Measurements from ENCODE around the gene AGPAT4.

Gene AGPAT4

GRCh38 chr6:161138543-161139303, 135.1 kb downstream of the AGPAT4 start:
- no peaks in the 10 kb centered on the region for H3K79me2 ChIP-seq (ENCODE audit: insufficient read depth, low read length)

GRCh38 chr6:161137839-161138542, 135.9 kb downstream of the AGPAT4 start:
- Histone ChIP-seq H3F3A (ENCODE audit: insufficient read depth, low read length) (no peaks in the 10 kb centered on the region), H3K27me3 (ENCODE audit: insufficient read depth, low read length) (no peaks in the 10 kb centered on the region), H3K9ac (ENCODE audit: low read length) (no peak overlapping the region), H4K20me1 (ENCODE audit: insufficient read depth, low read length) (no peaks in the 10 kb centered on the region), H3K4me1 (ENCODE audit: insufficient read depth, low read length, severe bottlenecking) (peaks cover 50% of the 10 kb centered on the region), H2AFZ (ENCODE audit: low read length) (no peak overlapping the region), H3K9me2 (ENCODE audit: low read depth, low read length) (no peaks in the 10 kb centered on the region), H3K4me2 (ENCODE audit: low read length) (no peak overlapping the region), H3K9me3 (ENCODE audit: low read length) (no peaks in the 10 kb centered on the region), H3K36me3 (ENCODE audit: insufficient read depth, low read length) (no peaks in the 10 kb centered on the region), H3K27ac (ENCODE audit: low read depth, low read length, poor library complexity, severe bottlenecking) (no peak overlapping the region), H3K4me3 (ENCODE audit: low read depth, low read length, poor library complexity, severe bottlenecking) (no peak overlapping the region), H3K79me2 (ENCODE audit: insufficient read depth, low read length) (no peaks in the 10 kb centered on the region)
- no peak for TF ChIP-seq EZH2 (IDR thresholded peaks at IDR 0.05; ENCODE audit: borderline replicate concordance, low read length)
- TF ChIP-seq CTCF (IDR thresholded peaks at IDR 0.05; ENCODE audit: low read length) = no peak

More at GRCh38 chr6:161138543-161139303, 135.1 kb downstream of the AGPAT4 start:
- Histone ChIP-seq H3K9me2 (ENCODE audit: low read depth, low read length) (no peaks in the 10 kb centered on the region), H3K27ac (ENCODE audit: low read depth, low read length, poor library complexity, severe bottlenecking) (no peak overlapping the region), H3F3A (ENCODE audit: insufficient read depth, low read length) (no peaks in the 10 kb centered on the region), H3K9me3 (ENCODE audit: low read length) (no peaks in the 10 kb centered on the region), H3K4me3 (ENCODE audit: low read depth, low read length, poor library complexity, severe bottlenecking) (no peak overlapping the region), H3K36me3 (ENCODE audit: insufficient read depth, low read length) (no peaks in the 10 kb centered on the region), H4K20me1 (ENCODE audit: insufficient read depth, low read length) (no peaks in the 10 kb centered on the region), H2AFZ (ENCODE audit: low read length) (no peak overlapping the region), H3K4me1 (ENCODE audit: insufficient read depth, low read length, severe bottlenecking) (peaks cover 50% of the 10 kb centered on the region), H3K27me3 (ENCODE audit: insufficient read depth, low read length) (0 out of 2 replicates have a peak, but pooled peaks cover 3% of the 10 kb centered on the region), H3K4me2 (ENCODE audit: low read length) (no peak overlapping the region; the same call in 1 of the 2 replicates), H3K9ac (ENCODE audit: low read length) (no peak overlapping the region)
- TF ChIP-seq CTCF (IDR thresholded peaks at IDR 0.05; ENCODE audit: low read length) (no peak), EZH2 (IDR thresholded peaks at IDR 0.05; ENCODE audit: borderline replicate concordance, low read length) (no peak)

- H3K36me3 ChIP-seq (ENCODE audit: insufficient read depth, low read length) = no peaks in the 10 kb centered on the region
- TF ChIP-seq CTCF (IDR thresholded peaks at IDR 0.05; ENCODE audit: low read length) = no peak
- no peak for TF ChIP-seq EZH2 (IDR thresholded peaks at IDR 0.05; ENCODE audit: borderline replicate concordance, low read length)
- no peaks in the 10 kb centered on the region for H3K9me2 ChIP-seq (ENCODE audit: low read depth, low read length)
Observed at GRCh38 chr6:161137320-161137719, 136.5 kb downstream of the AGPAT4 start.

More at GRCh38 chr6:161137320-161137719, 136.5 kb downstream of the AGPAT4 start:
- Histone ChIP-seq H3K4me3 (ENCODE audit: low read depth, low read length, poor library complexity, severe bottlenecking) (no peak overlapping the region), H3K27me3 (ENCODE audit: insufficient read depth, low read length) (no peaks in the 10 kb centered on the region), H4K20me1 (ENCODE audit: insufficient read depth, low read length) (no peaks in the 10 kb centered on the region), H3K4me1 (ENCODE audit: insufficient read depth, low read length, severe bottlenecking) (peaks cover 50% of the 10 kb centered on the region), H3K27ac (ENCODE audit: low read depth, low read length, poor library complexity, severe bottlenecking) (no peak overlapping the region), H3F3A (ENCODE audit: insufficient read depth, low read length) (no peaks in the 10 kb centered on the region), H3K79me2 (ENCODE audit: insufficient read depth, low read length) (no peaks in the 10 kb centered on the region), H2AFZ (ENCODE audit: low read length) (no peak overlapping the region), H3K9ac (ENCODE audit: low read length) (no peak overlapping the region), H3K4me2 (ENCODE audit: low read length) (no peak overlapping the region), H3K9me3 (ENCODE audit: low read length) (no peaks in the 10 kb centered on the region)

All from OCI-LY1 (cell line).